Mesendoderm (in vitro differentiated cells): ENCODE results near the gene SPRYD3.

ENCODE experiments used
- DNase-seq: peaks from one replicate; pipeline ENCODE4 v3.0.0; 2013
- H2AK5ac ChIP-seq: 2 replicates; pipeline ENCODE4 v1.6.1; 2013; ENCODE audit warnings: low read length, inconsistent platforms
- H2BK120ac ChIP-seq: 2 replicates; pipeline ENCODE4 v1.6.1; 2013; ENCODE audit warnings: low read depth, mild to moderate bottlenecking, low read length, moderate library complexity, mixed read lengths
- H2BK15ac ChIP-seq: replicated peaks from 2 replicates; pipeline ENCODE4 v1.6.1; 2013; ENCODE audit warnings: low read depth, mild to moderate bottlenecking, moderate library complexity
- H2BK5ac ChIP-seq: 2 replicates; pipeline ENCODE4 v1.6.1; 2013; ENCODE audit warnings: low read length, inconsistent platforms
- H3K18ac ChIP-seq: 2 replicates; pipeline ENCODE4 v1.6.1; 2013; ENCODE audit warnings: mild to moderate bottlenecking, low read length, mixed read lengths
- H3K23ac ChIP-seq: one replicate; pipeline ENCODE4 v1.6.1; 2013; ENCODE audit warnings: low read length
- H3K27ac ChIP-seq: 2 replicates; pipeline ENCODE4 v1.5.1; 2013; ENCODE audit warnings: low read depth, mild to moderate bottlenecking, inconsistent platforms, low read length, moderate library complexity
- H3K27me3 ChIP-seq: 2 replicates; pipeline ENCODE4 v1.6.1; 2013; ENCODE audit warnings: low read length, control low read depth, mild to moderate bottlenecking, inconsistent platforms; ENCODE audit not compliant: insufficient read depth, poor library complexity
- H3K36me3 ChIP-seq: 2 replicates; pipeline ENCODE4 v1.6.1; 2013; ENCODE audit warnings: low read length, inconsistent platforms; ENCODE audit not compliant: control insufficient read depth, insufficient read depth
- H3K4ac ChIP-seq: one replicate; pipeline ENCODE4 v1.6.1; 2013; ENCODE audit warnings: low read depth, mild to moderate bottlenecking, low read length, moderate library complexity
- H3K4me1 ChIP-seq: 2 replicates; pipeline ENCODE4 v1.6.1; 2013; ENCODE audit warnings: low read depth, low read length, inconsistent platforms; ENCODE audit not compliant: control insufficient read depth
- H3K4me2 ChIP-seq: 2 replicates; pipeline ENCODE4 v1.6.1; 2013; ENCODE audit warnings: low read length
- H3K4me3 ChIP-seq: 2 replicates; pipeline ENCODE4 v1.5.1; 2013; ENCODE audit warnings: mild to moderate bottlenecking, low read length
- H3K56ac ChIP-seq: one replicate; pipeline ENCODE4 v1.6.1; 2013; ENCODE audit warnings: low read length
- H3K79me1 ChIP-seq: 2 replicates; pipeline ENCODE4 v1.6.1; 2013; ENCODE audit warnings: low read length, inconsistent platforms
- H3K79me2 ChIP-seq: 2 replicates; pipeline ENCODE4 v1.6.1; 2013; ENCODE audit warnings: mild to moderate bottlenecking, low read length; ENCODE audit not compliant: control insufficient read depth, insufficient read depth
- H3K9ac ChIP-seq: 2 replicates; pipeline ENCODE4 v1.6.1; 2013; ENCODE audit warnings: low read length, inconsistent platforms
- H4K5ac ChIP-seq: one replicate; pipeline ENCODE4 v1.6.1; 2013; ENCODE audit warnings: low read length
- H4K8ac ChIP-seq: one replicate; pipeline ENCODE4 v1.6.1; 2013; ENCODE audit warnings: low read depth, mild to moderate bottlenecking, control low read depth, low read length, moderate library complexity
- WGBS: extraction: QIAGEN DNeasy Blood & Tissue Kit; methylation state at CpG from one replicate; pipeline ENCODE4 v1.1.7; 2013; ENCODE audit warnings: low lambda C conversion rate, missing lambda C conversion rate; ENCODE audit not compliant: insufficient coverage; ENCODE audit errors: extremely low coverage; 5-methylcytosine and 5-hydroxymethylcytosine counted together

Gene SPRYD3

GRCh38 chr12:53102883-53103807, 24.0 kb upstream of the SPRYD3 start, which contains the start of gene SOAT2:
Gene SOAT2, plus strand, starts transcription at chr12:53103486. Its CDS starts 92 bp downstream, at chr12:53103578.
- no CpG with 5 or more reads among the region's 23 CpGs for WGBS
- H2BK15ac ChIP-seq = no peak within 1 kb of the TSS

GRCh38 chr12:53101931-53102781, 23.0 kb upstream of the SPRYD3 start:
- no peak overlapping the region for H2BK5ac ChIP-seq
- no peak overlapping the region for H3K4ac ChIP-seq
- H2BK15ac ChIP-seq = no peak overlapping the region
- H3K79me2 ChIP-seq = no peaks in the 10 kb centered on the region
- H3K4me1 ChIP-seq = peaks cover 10% of the 10 kb centered on the region
- H3K4me2 ChIP-seq = no peak overlapping the region
- H3K4me3 ChIP-seq = no peak overlapping the region
- no peak overlapping the region for H4K8ac ChIP-seq
- H3K23ac ChIP-seq = no peak overlapping the region
- DNase-seq = no peak
- no peaks in the 10 kb centered on the region for H3K36me3 ChIP-seq
- H3K27ac ChIP-seq = no peak overlapping the region
- no peak overlapping the region for H4K5ac ChIP-seq
- no peak overlapping the region for H3K56ac ChIP-seq
- no peak overlapping the region for H3K9ac ChIP-seq
- no CpG with 5 or more reads among the region's 12 CpGs for WGBS
- no peak overlapping the region for H2BK120ac ChIP-seq
- H2AK5ac ChIP-seq = no peak overlapping the region
- no peaks in the 10 kb centered on the region for H3K79me1 ChIP-seq
- no peak overlapping the region for H3K18ac ChIP-seq
- H3K27me3 ChIP-seq = no peaks in the 10 kb centered on the region

More at GRCh38 chr12:53102883-53103807, 24.0 kb upstream of the SPRYD3 start, which contains the start of gene SOAT2:
- H3K23ac ChIP-seq = no peak within 1 kb of the TSS
- no peak within 1 kb of the TSS for H3K18ac ChIP-seq
- H3K27ac ChIP-seq = no peak within 1 kb of the TSS
- no peak within 1 kb of the TSS for H3K4ac ChIP-seq
- no peak for DNase-seq
- H3K56ac ChIP-seq = no peak within 1 kb of the TSS
- no peak within 1 kb of the TSS for H2BK5ac ChIP-seq
- no peaks in the 10 kb centered on the region for H3K36me3 ChIP-seq
- H3K4me2 ChIP-seq = no peak within 1 kb of the TSS
- no peak within 1 kb of the TSS for H3K4me3 ChIP-seq
- H3K27me3 ChIP-seq = no peaks in the 10 kb centered on the region
- no peak within 1 kb of the TSS for H3K9ac ChIP-seq
- no peak within 1 kb of the TSS for H2BK120ac ChIP-seq
- H3K4me1 ChIP-seq = peaks cover 10% of the 10 kb centered on the region
- H4K8ac ChIP-seq = no peak within 1 kb of the TSS
- no peak within 1 kb of the TSS for H4K5ac ChIP-seq
- H3K79me1 ChIP-seq = no peaks in the 10 kb centered on the region
- H2AK5ac ChIP-seq = no peak within 1 kb of the TSS
- H3K79me2 ChIP-seq = no peaks in the 10 kb centered on the region

- Histone ChIP-seq H3K27ac (no peak overlapping the region), H2BK120ac (no peak overlapping the region), H3K4me3 (no peak overlapping the region), H3K36me3 (no peaks in the 10 kb centered on the region), H3K18ac (no peak overlapping the region), H3K79me2 (no peaks in the 10 kb centered on the region), H3K4me2 (no peak overlapping the region), H3K23ac (no peak overlapping the region), H3K56ac (no peak overlapping the region), H3K27me3 (no peaks in the 10 kb centered on the region), H4K8ac (no peak overlapping the region), H3K4ac (no peak overlapping the region), H2BK15ac (no peak overlapping the region), H2AK5ac (no peak overlapping the region), H4K5ac (no peak overlapping the region), H3K79me1 (no peaks in the 10 kb centered on the region), H3K4me1 (peaks cover 10% of the 10 kb centered on the region), H2BK5ac (no peak overlapping the region), H3K9ac (no peak overlapping the region)
- no peak for DNase-seq
- no CpG with 5 or more reads among the region's 7 CpGs for WGBS
Measured at GRCh38 chr12:53101266-53101665, 22.1 kb upstream of the SPRYD3 start.

GRCh38 chr12:53100466-53101151, 21.4 kb upstream of the SPRYD3 start:
- Histone ChIP-seq H3K4me3 (no peak overlapping the region), H4K5ac (no peak overlapping the region), H3K4me1 (peaks cover 10% of the 10 kb centered on the region), H3K27ac (no peak overlapping the region), H3K18ac (no peak overlapping the region), H3K27me3 (no peaks in the 10 kb centered on the region), H3K9ac (no peak overlapping the region), H3K79me1 (no peaks in the 10 kb centered on the region), H2BK120ac (no peak overlapping the region), H2BK15ac (no peak overlapping the region), H2AK5ac (peak overlapping the region; percentile 28), H3K79me2 (no peaks in the 10 kb centered on the region), H3K4ac (no peak overlapping the region), H3K36me3 (no peaks in the 10 kb centered on the region), H3K4me2 (no peak overlapping the region), H3K23ac (no peak overlapping the region), H3K56ac (no peak overlapping the region), H4K8ac (no peak overlapping the region), H2BK5ac (no peak overlapping the region)
- no peak for DNase-seq
- no CpG with 5 or more reads among the region's 13 CpGs for WGBS

- Histone ChIP-seq H2BK5ac (peak overlapping the region; percentile 22), H3K36me3 (no peaks in the 10 kb centered on the region), H2AK5ac (peak overlapping the region; percentile 83), H2BK15ac (no peak overlapping the region), H3K56ac (peak overlapping the region; percentile 90), H3K4ac (no peak overlapping the region), H4K8ac (no peak overlapping the region), H3K79me1 (no peaks in the 10 kb centered on the region), H3K4me3 (no peak overlapping the region), H3K9ac (peak overlapping the region; percentile 58), H3K23ac (no peak overlapping the region), H3K18ac (peak overlapping the region; percentile 29), H3K27ac (peak overlapping the region; percentile 35), H3K4me1 (peaks cover 10% of the 10 kb centered on the region), H3K79me2 (no peaks in the 10 kb centered on the region), H4K5ac (no peak overlapping the region), H2BK120ac (no peak overlapping the region), H3K27me3 (no peaks in the 10 kb centered on the region), H3K4me2 (peak overlapping the region; percentile 77)
- no CpG with 5 or more reads among the region's 6 CpGs for WGBS
- DNase-seq = peak; percentile 91
Measured at GRCh38 chr12:53099071-53099882, 20.1 kb upstream of the SPRYD3 start.
